Measurements from ENCODE around the gene SNED1.

SNED1 gene

GRCh38 chr2:241066171-241066892 lies 67.9 kb downstream of the SNED1 start:
- DNase-seq (ENCODE audit: extremely low read depth in 1 of 2, low read depth in 1 of 2) = no peak

GRCh38 chr2:241066893-241067341 lies 68.5 kb downstream of the SNED1 start:
- no peak for DNase-seq (ENCODE audit: extremely low read depth in 1 of 2, low read depth in 1 of 2)

- no peak for DNase-seq (ENCODE audit: extremely low read depth in 1 of 2, low read depth in 1 of 2)
Observed at GRCh38 chr2:241067501-241068135, 69.2 kb downstream of the SNED1 start.

- no peak for DNase-seq (ENCODE audit: extremely low read depth in 1 of 2, low read depth in 1 of 2)
Observed at GRCh38 chr2:241068136-241068941, 69.9 kb downstream of the SNED1 start.

- DNase-seq (ENCODE audit: extremely low read depth in 1 of 2, low read depth in 1 of 2) = no peak
Observed at GRCh38 chr2:241068942-241069810, 70.8 kb downstream of the SNED1 start.

GRCh38 chr2:241069821-241070281 lies 71.4 kb downstream of the SNED1 start:
- DNase-seq (ENCODE audit: extremely low read depth in 1 of 2, low read depth in 1 of 2) = no peak

- no peak for DNase-seq (ENCODE audit: extremely low read depth in 1 of 2, low read depth in 1 of 2)
Observed at GRCh38 chr2:241070361-241070760, 71.9 kb downstream of the SNED1 start.

GRCh38 chr2:241070811-241071676 lies 72.6 kb downstream of the SNED1 start:
- DNase-seq (ENCODE audit: extremely low read depth in 1 of 2, low read depth in 1 of 2) = no peak

- DNase-seq (ENCODE audit: extremely low read depth in 1 of 2, low read depth in 1 of 2) = no peak
Observed at GRCh38 chr2:241071677-241072111, 73.3 kb downstream of the SNED1 start.

GRCh38 chr2:241072151-241072550 lies 73.7 kb downstream of the SNED1 start:
- DNase-seq (ENCODE audit: extremely low read depth in 1 of 2, low read depth in 1 of 2) = no peak

GRCh38 chr2:241072553-241073165 lies 74.2 kb downstream of the SNED1 start:
- no peak for DNase-seq (ENCODE audit: extremely low read depth in 1 of 2, low read depth in 1 of 2)

- no peak for DNase-seq (ENCODE audit: extremely low read depth in 1 of 2, low read depth in 1 of 2)
Observed at GRCh38 chr2:241073166-241074064, 75.0 kb downstream of the SNED1 start.

- DNase-seq (ENCODE audit: extremely low read depth in 1 of 2, low read depth in 1 of 2) = no peak
Observed at GRCh38 chr2:241074065-241074818, 75.8 kb downstream of the SNED1 start.

GRCh38 chr2:241074901-241075540 lies 76.6 kb downstream of the SNED1 start:
- DNase-seq (ENCODE audit: extremely low read depth in 1 of 2, low read depth in 1 of 2) = no peak

- no peak for DNase-seq (ENCODE audit: extremely low read depth in 1 of 2, low read depth in 1 of 2)
Observed at GRCh38 chr2:241080405-241081189, 82.2 kb downstream of the SNED1 start.

GRCh38 chr2:241081190-241081642 lies 82.8 kb downstream of the SNED1 start:
- DNase-seq (ENCODE audit: extremely low read depth in 1 of 2, low read depth in 1 of 2) = no peak

Data from stimulated activated CD8-positive, alpha-beta memory T cell treated with anti-CD3 and anti-CD28 coated beads, Interleukin-7, amount 100 ng/mL, for 48 hours (primary cell).